GM21515 (cell line): ENCODE data around the gene ELMOD3.

ENCODE experiments used
- ATAC-seq: cut with Tn5 transposase; IDR thresholded peaks from one replicate; pipeline ENCODE4 v1.9.1; 2021; ENCODE audit not compliant: unreplicated experiment

The ELMOD3 gene

GRCh38 chr2:85422072-85422457, 67.5 kb downstream of the ELMOD3 start:
- ATAC-seq = no peak

GRCh38 chr2:85423525-85423924, 69.0 kb downstream of the ELMOD3 start:
- no peak for ATAC-seq

GRCh38 chr2:85425588-85425987, 71.0 kb downstream of the ELMOD3 start:
- no peak for ATAC-seq

GRCh38 chr2:85427300-85427835, 72.8 kb downstream of the ELMOD3 start:
- ATAC-seq = no peak

- no peak for ATAC-seq
Observed at GRCh38 chr2:85428343-85428881, 73.8 kb downstream of the ELMOD3 start.

GRCh38 chr2:85429213-85429923, 74.8 kb downstream of the ELMOD3 start:
- ATAC-seq = no peak

- ATAC-seq = no peak
Observed at GRCh38 chr2:85429924-85430289, 75.3 kb downstream of the ELMOD3 start.

- ATAC-seq = no peak
Observed at GRCh38 chr2:85430752-85431569, 76.4 kb downstream of the ELMOD3 start.

- no peak for ATAC-seq
Observed at GRCh38 chr2:85431570-85432205, 77.1 kb downstream of the ELMOD3 start.

- ATAC-seq = no peak
Observed at GRCh38 chr2:85433511-85434089, 79.0 kb downstream of the ELMOD3 start.

GRCh38 chr2:85434696-85435095, 80.1 kb downstream of the ELMOD3 start:
- no peak for ATAC-seq

GRCh38 chr2:85435220-85435958, 80.8 kb downstream of the ELMOD3 start:
- ATAC-seq = no peak

GRCh38 chr2:85435981-85436835, 81.6 kb downstream of the ELMOD3 start:
- ATAC-seq = no peak

- no peak for ATAC-seq
Observed at GRCh38 chr2:85436836-85437487, 82.4 kb downstream of the ELMOD3 start.

GRCh38 chr2:85437488-85438200, 83.1 kb downstream of the ELMOD3 start:
- ATAC-seq = peak; percentile 78

GRCh38 chr2:85438201-85439024, 83.8 kb downstream of the ELMOD3 start:
- ATAC-seq = no peak

GRCh38 chr2:85439025-85439472, 84.5 kb downstream of the ELMOD3 start:
- no peak for ATAC-seq
